GM12878 (cell line): Measurements from ENCODE around the gene ADAMTS1. TPM values are rescaled to one million over a fixed set of nuclear protein-coding genes. Genes with fewer than 3 reads are reported as not detected.

ENCODE experiments used
- ATAC-seq: fragments of 200-7000 bp; cut with Tn5 transposase; 3 replicates; pipeline ENCODE4 v1.9.1; 2020; ENCODE audit warnings: mild to moderate bottlenecking, moderate library complexity
- BruUV-seq: library from RNA; stranded (reverse); fragments of 400-500 nt; replicated peaks from 2 replicates; lab custom pipeline; 2021; lab: Mats Ljungman, UMichigan
- CTCF ChIA-PET: fragments of 300-600 bp; sonication (Branson Sonifier 250); formaldehyde crosslinking; extraction: SDS; loops from one replicate; lab custom pipeline; 2021; ENCODE audit warnings: inconsistent platforms; lab: Yijun Ruan, JAX
- POLR2A ChIA-PET: fragments of 350-600 bp; formaldehyde crosslinking; extraction: SDS; loops from one replicate; lab custom pipeline; 2021; ENCODE audit warnings: inconsistent platforms; lab: Charles Lee
- RAD21 ChIA-PET: fragments of 300-600 bp; sonication (Branson Sonifier 250); formaldehyde crosslinking; loops from one replicate; lab custom pipeline; 2023; ENCODE audit warnings: antibody characterized with exemption; ENCODE audit not compliant: unreplicated experiment; lab: Charles Lee
- SMC1A ChIA-PET: fragments of 300-600 bp; sonication (Branson Sonifier 250); formaldehyde crosslinking; loops from one replicate; lab custom pipeline; 2023; ENCODE audit not compliant: unreplicated experiment, uncharacterized antibody; lab: Charles Lee
- DNase-seq: peaks from one replicate; pipeline ENCODE4 v3.0.0-alpha.2; 2011; ENCODE audit warnings: low read depth, low spot score
- FAIRE-seq: peaks from 3 replicates; lab custom pipeline; 2011; peaks lifted over from hg19 to GRCh38; lab: Jason Lieb, UNC
- H2AFZ ChIP-seq: 2 replicates; pipeline ENCODE4 v1.6.0; 2011; ENCODE audit warnings: low read depth, low read length, control low read depth; ENCODE audit not compliant: control insufficient read depth
- H3K27ac ChIP-seq: 2 replicates; pipeline ENCODE4 v1.5.1; 2011; ENCODE audit warnings: control low read depth; ENCODE audit not compliant: control insufficient read depth, insufficient read depth
- H3K27me3 ChIP-seq, 2 experiments: replicated peaks in 1 of 2; 2 replicates each; pipeline versions ENCODE4 v1.6.0 to v1.6.1; 2011; ENCODE audit warnings: low read length in 1 of 2; ENCODE audit not compliant: control insufficient read depth in 2 of 2, insufficient read depth in 2 of 2
- H3K36me3 ChIP-seq, 2 experiments: 2 replicates each; pipeline ENCODE4 v1.5.1; 2011; ENCODE audit warnings: low read length in 1 of 2; ENCODE audit not compliant: control insufficient read depth in 2 of 2, insufficient read depth in 2 of 2
- H3K4me1 ChIP-seq: 2 replicates; pipeline ENCODE4 v1.6.1; 2011; ENCODE audit warnings: mild to moderate bottlenecking, low read length, moderate library complexity, mixed read lengths; ENCODE audit not compliant: control insufficient read depth, insufficient read depth
- H3K4me2 ChIP-seq: 2 replicates; pipeline ENCODE4 v1.6.0; 2011; ENCODE audit warnings: control low read depth; ENCODE audit not compliant: control insufficient read depth, insufficient read depth
- H3K4me3 ChIP-seq: fragments of 200-600 bp; sonication (generic); 2 replicates; pipeline ENCODE4 v1.5.1; 2016
- H3K79me2 ChIP-seq: 2 replicates; pipeline ENCODE4 v1.6.0; 2011; ENCODE audit warnings: low read length; ENCODE audit not compliant: control insufficient read depth, insufficient read depth
- H3K9ac ChIP-seq: 2 replicates; pipeline ENCODE4 v1.8.0; 2011; ENCODE audit warnings: low read length, control low read depth, mixed read lengths; ENCODE audit not compliant: control insufficient read depth, insufficient read depth
- H3K9me3 ChIP-seq: replicated peaks from 3 replicates; pipeline ENCODE4 v1.5.1; 2011; ENCODE audit warnings: mild to moderate bottlenecking, low read length; ENCODE audit not compliant: control insufficient read depth, insufficient read depth
- H4K20me1 ChIP-seq: 2 replicates; pipeline ENCODE4 v1.6.0; 2011; ENCODE audit not compliant: control insufficient read depth, insufficient read depth
- CHD2 ChIP-seq: IDR thresholded peaks from 2 replicates; pipeline ENCODE4 v1.6.1; 2011; ENCODE audit warnings: low read depth, low read length, improper control_type of control experiment, borderline replicate concordance
- CTCF ChIP-seq, 3 experiments: IDR thresholded peaks in 2 of 3; conservative IDR thresholded peaks in 1 of 3; 2 replicates each; pipeline ENCODE4 v1.5.1; 2011; ENCODE audit warnings: low read depth in 3 of 3, low read length in 3 of 3, mild to moderate bottlenecking in 3 of 3, control low read depth in 2 of 3, moderate library complexity in 2 of 3, inconsistent platforms in 1 of 3, mixed read lengths in 1 of 3; ENCODE audit not compliant: control insufficient read depth in 2 of 3, insufficient read depth in 1 of 3; ENCODE audit errors: extremely low read depth in 1 of 3
- KAT2A ChIP-seq: conservative IDR thresholded peaks from 2 replicates; pipeline ENCODE4 v1.6.1; 2011; ENCODE audit warnings: low read depth, low read length; ENCODE audit not compliant: control insufficient read depth
- MTA3 ChIP-seq: IDR thresholded peaks from 2 replicates; pipeline ENCODE4 v1.6.1; 2012; ENCODE audit warnings: low read length, inconsistent platforms, borderline replicate concordance
- WGBS: methylation state at CpG from one replicate; pipeline ENCODE4 v1.1.6; 2016; ENCODE audit warnings: low lambda C conversion rate; ENCODE audit not compliant: insufficient replicate concordance, insufficient coverage; ENCODE audit errors: missing lambda C conversion rate; 5-methylcytosine and 5-hydroxymethylcytosine counted together
- in situ Hi-C: fragments of 300-500 bp; cut with MboI; formaldehyde crosslinking; loops from 9 replicates; pipeline ENCODE4 v1.14.3; 2018; ENCODE audit warnings: mixed read lengths
- intact Hi-C: fragments of 100-400 bp; cut with micrococcal nuclease; formaldehyde crosslinking; loops from one replicate; pipeline ENCODE4 v1.14.2; 2022; ENCODE audit not compliant: unreplicated experiment
- polyA plus RNA-seq, 11 experiments: library from polyadenylated mRNA; depleted of rRNA in 4 of 11; unstranded in 6 of 11; stranded (reverse) in 5 of 11; fragments of >200 nt; fragmentation: Nextera tagmentation in 4 of 11; fragmentation: Illumina TruSeq in 1 of 11; extraction: Ambion mirVana in 4 of 11; extraction: Trizol in 1 of 11; gene quantifications; 1 replicate in 1 of 11; 2 replicates in 10 of 11; pipeline versions ENCODE4 v1.2.1 to v1.2.3, GENCODE V29; 2011 to 2016; ENCODE audit warnings: inconsistent platforms in 2 of 11, missing spikeins in 2 of 11, low read depth in 1 of 11
- total RNA-seq, 4 experiments: library from RNA; depleted of rRNA in 3 of 4; stranded (reverse); fragments of >200 nt in 3 of 4; fragmentation: Illumina TruSeq in 1 of 4; extraction: Trizol in 1 of 4; gene quantifications; 2 replicates each; pipeline versions ENCODE4 v1.2.1 to v1.2.3, GENCODE V29; 2013 to 2021
- TF ChIP-seq, protein P1 (sequence below): fragments of 450-650 bp; formaldehyde crosslinking; IDR thresholded peaks from 2 replicates; pipeline ENCODE4 v1.4.0; 2022; ENCODE audit warnings: mild to moderate bottlenecking, moderate library complexity
- TF ChIP-seq, protein P2 (sequence below): fragments of 450-650 bp; formaldehyde crosslinking; IDR thresholded peaks from 2 replicates; pipeline ENCODE4 v1.4.0; 2020; ENCODE audit warnings: mild to moderate bottlenecking, moderate library complexity

ADAMTS1 gene
- total and polyA plus RNA-seq, 10 of the 15 experiments (the other 5 are each of a cell fraction or from before 2014, with no cell fraction given), result 0.06 to 0.21 (median 0.08) TPM; not detected in 6

GRCh38 chr21:26888931-26889330 is 43.7 kb upstream of the ADAMTS1 start:
- in situ Hi-C loops, result no loop called here
- no peaks in the 10 kb centered on the region for H4K20me1 ChIP-seq
- no peak for DNase-seq
- no peak overlapping the region for H3K4me3 ChIP-seq
- no peaks in the 10 kb centered on the region for H3K27me3 ChIP-seq
- no peak overlapping the region for H2AFZ ChIP-seq
- SMC1A ChIA-PET, result no interaction called here
- intact Hi-C loops, result no loop called here
- H3K9ac ChIP-seq, result no peak overlapping the region
- H3K36me3 ChIP-seq, result no peaks in the 10 kb centered on the region
- RAD21 ChIA-PET, result no interaction called here
- H3K4me2 ChIP-seq, result no peak overlapping the region
- no peak for ATAC-seq
- no peaks in the 10 kb centered on the region for H3K4me1 ChIP-seq
- no peaks in the 10 kb centered on the region for H3K79me2 ChIP-seq
- POLR2A ChIA-PET, result no interaction called here
- CTCF ChIA-PET, result interaction anchor here (1.2 kb wide), 1 partner anchor 842 kb away, joined by 3 read pairs; no protein-coding TSS in a partner anchor
- TF ChIP-seq MTA3, result no peak
- no peak overlapping the region for H3K27ac ChIP-seq
- FAIRE-seq, result no peak
- no TSS peak for BruUV-seq
- WGBS, result 48% methylated on average over 5 of the region's 5 CpGs
- no peaks in the 10 kb centered on the region; the same call in 2 of the 3 replicates for H3K9me3 ChIP-seq

- Histone ChIP-seq H3K9ac (no peak overlapping the region), H3K9me3 (no peaks in the 10 kb centered on the region), H3K27me3 (no peaks in the 10 kb centered on the region), H3K36me3 (no peaks in the 10 kb centered on the region), H4K20me1 (no peaks in the 10 kb centered on the region), H3K4me3 (no peak overlapping the region), H3K4me2 (no peak overlapping the region), H3K4me1 (no peaks in the 10 kb centered on the region), H2AFZ (no peak overlapping the region), H3K27ac (no peak overlapping the region), H3K79me2 (no peaks in the 10 kb centered on the region)
- SMC1A ChIA-PET, result no interaction called here
- CTCF ChIA-PET, result interaction anchor here (1.2 kb wide), 1 partner anchor 842 kb away, joined by 3 read pairs; no protein-coding TSS in a partner anchor
- FAIRE-seq, result no peak
- in situ Hi-C loops (no loop called here), intact Hi-C loops (no loop called here)
- DNase-seq, result no peak
- no TSS peak for BruUV-seq
- ATAC-seq, result no peak
- RAD21 ChIA-PET, result no interaction called here
- POLR2A ChIA-PET, result no interaction called here
- TF ChIP-seq KAT2A (no peak), CHD2 (no peak), CTCF (IDR thresholded peaks at IDR 0.05 in 2 of 3, conservative IDR thresholded peaks at IDR 0.05 in 1 of 3; ENCODE audit: control insufficient read depth in 2 of 3, extremely low read depth in 1 of 3, insufficient read depth in 1 of 3, low read depth in 3 of 3, low read length in 3 of 3) (no peak)
- TF ChIP-seq, protein P1, sequence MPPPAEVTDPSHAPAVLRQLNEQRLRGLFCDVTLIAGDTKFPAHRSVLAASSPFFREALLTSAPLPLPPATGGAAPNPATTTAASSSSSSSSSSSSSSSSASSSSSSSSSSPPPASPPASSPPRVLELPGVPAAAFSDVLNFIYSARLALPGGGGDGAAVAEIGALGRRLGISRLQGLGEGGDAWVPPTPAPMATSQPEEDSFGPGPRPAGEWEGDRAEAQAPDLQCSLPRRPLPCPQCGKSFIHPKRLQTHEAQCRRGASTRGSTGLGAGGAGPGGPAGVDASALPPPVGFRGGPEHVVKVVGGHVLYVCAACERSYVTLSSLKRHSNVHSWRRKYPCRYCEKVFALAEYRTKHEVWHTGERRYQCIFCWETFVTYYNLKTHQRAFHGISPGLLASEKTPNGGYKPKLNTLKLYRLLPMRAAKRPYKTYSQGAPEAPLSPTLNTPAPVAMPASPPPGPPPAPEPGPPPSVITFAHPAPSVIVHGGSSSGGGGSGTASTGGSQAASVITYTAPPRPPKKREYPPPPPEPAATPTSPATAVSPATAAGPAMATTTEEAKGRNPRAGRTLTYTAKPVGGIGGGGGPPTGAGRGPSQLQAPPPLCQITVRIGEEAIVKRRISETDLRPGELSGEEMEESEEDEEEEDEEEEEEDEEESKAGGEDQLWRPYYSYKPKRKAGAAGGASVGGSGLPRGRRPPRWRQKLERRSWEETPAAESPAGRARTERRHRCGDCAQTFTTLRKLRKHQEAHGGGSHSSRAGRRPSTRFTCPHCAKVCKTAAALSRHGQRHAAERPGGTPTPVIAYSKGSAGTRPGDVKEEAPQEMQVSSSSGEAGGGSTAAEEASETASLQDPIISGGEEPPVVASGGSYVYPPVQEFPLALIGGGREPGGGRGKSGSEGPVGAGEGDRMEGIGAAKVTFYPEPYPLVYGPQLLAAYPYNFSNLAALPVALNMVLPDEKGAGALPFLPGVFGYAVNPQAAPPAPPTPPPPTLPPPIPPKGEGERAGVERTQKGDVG (CRISPR knock-in tag), result no peak
- TF ChIP-seq, protein P2, sequence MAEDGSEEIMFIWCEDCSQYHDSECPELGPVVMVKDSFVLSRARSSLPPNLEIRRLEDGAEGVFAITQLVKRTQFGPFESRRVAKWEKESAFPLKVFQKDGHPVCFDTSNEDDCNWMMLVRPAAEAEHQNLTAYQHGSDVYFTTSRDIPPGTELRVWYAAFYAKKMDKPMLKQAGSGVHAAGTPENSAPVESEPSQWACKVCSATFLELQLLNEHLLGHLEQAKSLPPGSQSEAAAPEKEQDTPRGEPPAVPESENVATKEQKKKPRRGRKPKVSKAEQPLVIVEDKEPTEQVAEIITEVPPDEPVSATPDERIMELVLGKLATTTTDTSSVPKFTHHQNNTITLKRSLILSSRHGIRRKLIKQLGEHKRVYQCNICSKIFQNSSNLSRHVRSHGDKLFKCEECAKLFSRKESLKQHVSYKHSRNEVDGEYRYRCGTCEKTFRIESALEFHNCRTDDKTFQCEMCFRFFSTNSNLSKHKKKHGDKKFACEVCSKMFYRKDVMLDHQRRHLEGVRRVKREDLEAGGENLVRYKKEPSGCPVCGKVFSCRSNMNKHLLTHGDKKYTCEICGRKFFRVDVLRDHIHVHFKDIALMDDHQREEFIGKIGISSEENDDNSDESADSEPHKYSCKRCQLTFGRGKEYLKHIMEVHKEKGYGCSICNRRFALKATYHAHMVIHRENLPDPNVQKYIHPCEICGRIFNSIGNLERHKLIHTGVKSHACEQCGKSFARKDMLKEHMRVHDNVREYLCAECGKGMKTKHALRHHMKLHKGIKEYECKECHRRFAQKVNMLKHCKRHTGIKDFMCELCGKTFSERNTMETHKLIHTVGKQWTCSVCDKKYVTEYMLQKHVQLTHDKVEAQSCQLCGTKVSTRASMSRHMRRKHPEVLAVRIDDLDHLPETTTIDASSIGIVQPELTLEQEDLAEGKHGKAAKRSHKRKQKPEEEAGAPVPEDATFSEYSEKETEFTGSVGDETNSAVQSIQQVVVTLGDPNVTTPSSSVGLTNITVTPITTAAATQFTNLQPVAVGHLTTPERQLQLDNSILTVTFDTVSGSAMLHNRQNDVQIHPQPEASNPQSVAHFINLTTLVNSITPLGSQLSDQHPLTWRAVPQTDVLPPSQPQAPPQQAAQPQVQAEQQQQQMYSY (CRISPR knock-in tag), result no peak
These were observed 43.0 kb upstream of the ADAMTS1 start for GRCh38 chr21:26888256-26888655.
